NB4 (cell line): Measurements from ENCODE around the gene CAP2.

Experiments used
- DNase-seq: peaks from one replicate; pipeline ENCODE4 v3.0.0; 2010; ENCODE audit warnings: low read depth
- H3K4me3 ChIP-seq: one replicate; pipeline ENCODE4 v1.5.1; 2011; ENCODE audit warnings: mild to moderate bottlenecking, low read depth, low read length, moderate library complexity
- MAX ChIP-seq: IDR thresholded peaks from 2 replicates; pipeline ENCODE4 v1.6.1; 2011; ENCODE audit warnings: low read depth, low read length
- MYC ChIP-seq: IDR thresholded peaks from 2 replicates; pipeline ENCODE4 v1.6.1; 2011; ENCODE audit warnings: low read depth, low read length
- POLR2A ChIP-seq: IDR thresholded peaks from 2 replicates; pipeline ENCODE4 v1.6.1; 2011; ENCODE audit warnings: mild to moderate bottlenecking; ENCODE audit not compliant: insufficient read length; ENCODE audit errors: extremely low read depth
- TF ChIP-seq, protein P1 (sequence below): IDR thresholded peaks from one replicate; pipeline ENCODE4 v1.5.1; 2012; ENCODE audit warnings: low read depth, low read length

Gene CAP2

GRCh38 chr6:17482711-17483110, 89.3 kb downstream of the CAP2 start:
- TF ChIP-seq, protein P1, sequence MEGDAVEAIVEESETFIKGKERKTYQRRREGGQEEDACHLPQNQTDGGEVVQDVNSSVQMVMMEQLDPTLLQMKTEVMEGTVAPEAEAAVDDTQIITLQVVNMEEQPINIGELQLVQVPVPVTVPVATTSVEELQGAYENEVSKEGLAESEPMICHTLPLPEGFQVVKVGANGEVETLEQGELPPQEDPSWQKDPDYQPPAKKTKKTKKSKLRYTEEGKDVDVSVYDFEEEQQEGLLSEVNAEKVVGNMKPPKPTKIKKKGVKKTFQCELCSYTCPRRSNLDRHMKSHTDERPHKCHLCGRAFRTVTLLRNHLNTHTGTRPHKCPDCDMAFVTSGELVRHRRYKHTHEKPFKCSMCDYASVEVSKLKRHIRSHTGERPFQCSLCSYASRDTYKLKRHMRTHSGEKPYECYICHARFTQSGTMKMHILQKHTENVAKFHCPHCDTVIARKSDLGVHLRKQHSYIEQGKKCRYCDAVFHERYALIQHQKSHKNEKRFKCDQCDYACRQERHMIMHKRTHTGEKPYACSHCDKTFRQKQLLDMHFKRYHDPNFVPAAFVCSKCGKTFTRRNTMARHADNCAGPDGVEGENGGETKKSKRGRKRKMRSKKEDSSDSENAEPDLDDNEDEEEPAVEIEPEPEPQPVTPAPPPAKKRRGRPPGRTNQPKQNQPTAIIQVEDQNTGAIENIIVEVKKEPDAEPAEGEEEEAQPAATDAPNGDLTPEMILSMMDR, result no peak
- TF ChIP-seq MYC (no peak), POLR2A (no peak), MAX (no peak)
- H3K4me3 ChIP-seq, result no peak overlapping the region
- no peak for DNase-seq

DNA sequence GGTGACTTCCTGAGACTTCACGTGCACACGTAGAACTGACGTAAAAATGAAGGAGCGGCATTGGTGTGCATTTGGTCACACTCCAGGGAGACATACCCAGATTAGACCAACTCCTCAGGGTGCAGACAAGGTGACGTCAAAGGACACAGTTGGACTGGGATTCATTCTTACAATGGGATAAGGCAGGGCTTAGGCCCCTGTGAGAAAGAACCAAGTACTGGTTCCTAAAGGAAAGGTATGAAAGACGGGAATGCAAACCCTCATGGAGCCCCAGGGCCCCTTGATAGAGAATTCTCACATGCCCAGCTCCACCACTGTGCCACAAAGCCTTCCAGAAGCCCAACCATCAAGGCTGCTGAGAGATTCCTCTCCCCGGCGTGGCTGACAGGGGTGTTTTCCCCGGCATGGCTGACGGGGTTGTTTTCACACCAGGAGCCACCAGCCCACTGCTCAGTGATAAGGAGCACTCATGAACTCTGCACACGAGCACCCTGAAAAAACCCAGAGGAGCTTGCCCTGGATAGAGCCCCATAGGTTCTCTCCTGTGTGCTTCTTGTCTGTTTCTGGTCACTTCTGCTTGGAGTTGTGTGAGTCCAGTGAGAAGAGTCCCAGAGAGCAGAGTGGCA, 90.1 kb downstream of the CAP2 start:
- TF ChIP-seq MYC (no peak), MAX (no peak), POLR2A (no peak)
- TF ChIP-seq, protein P1, result no peak
- H3K4me3 ChIP-seq, result no peak overlapping the region
- DNase-seq, result no peak

- no peak for DNase-seq
- H3K4me3 ChIP-seq, result no peak overlapping the region
- TF ChIP-seq MYC, result no peak
- TF ChIP-seq, protein P1, result no peak
- no peak for TF ChIP-seq MAX
- no peak for TF ChIP-seq POLR2A
Measured at GRCh38 chr6:17484201-17484849, 90.9 kb downstream of the CAP2 start.

GRCh38 chr6:17485181-17485580, 91.8 kb downstream of the CAP2 start:
- DNase-seq, result no peak
- TF ChIP-seq MYC (no peak), MAX (no peak), POLR2A (no peak)
- TF ChIP-seq, protein P1, result no peak
- H3K4me3 ChIP-seq, result no peak overlapping the region

DNA sequence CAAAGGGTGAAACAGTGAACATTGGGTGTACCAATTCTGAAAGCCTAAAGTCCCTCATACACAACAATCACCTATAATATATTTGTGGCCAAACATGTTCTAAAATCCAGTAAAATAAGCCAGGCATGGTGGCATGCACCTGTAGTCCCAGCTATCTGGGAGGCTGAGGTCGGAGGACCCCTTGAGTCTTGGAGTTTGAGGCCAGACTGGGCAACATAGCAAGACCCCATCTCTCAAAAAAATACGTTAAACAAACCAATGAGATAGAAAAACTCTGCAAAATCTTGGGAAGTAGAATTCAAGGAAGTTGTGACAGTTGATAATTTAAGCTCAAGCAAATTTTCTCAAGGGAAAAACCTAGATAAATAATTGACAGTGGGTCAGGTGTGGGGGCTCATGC, 92.6 kb downstream of the CAP2 start:
- H3K4me3 ChIP-seq, result no peak overlapping the region
- TF ChIP-seq, protein P1, result no peak
- TF ChIP-seq MAX, result no peak
- no peak for TF ChIP-seq MYC
- no peak for DNase-seq
